HCT116 (cell line): ENCODE results near the gene TNFSF12.

ENCODE experiments used
- CTCF ChIP-seq, 3 experiments: fragments of 200-600 bp in 1 of 3; sonication (generic) in 1 of 3; IDR thresholded peaks in 2 of 3; conservative IDR thresholded peaks in 1 of 3; 2 replicates each; pipeline ENCODE4 v1.5.1; 2012 to 2017; ENCODE audit warnings: low read depth in 2 of 3, low read length in 2 of 3, antibody characterized with exemption in 1 of 3, borderline replicate concordance in 1 of 3, control low read depth in 1 of 3, mild to moderate bottlenecking in 1 of 3, mixed read lengths in 1 of 3, mixed run types in 1 of 3, moderate library complexity in 1 of 3; ENCODE audit not compliant: insufficient read depth in 1 of 3
- EZH2phosphoT487 ChIP-seq: fragments of 200-600 bp; IDR thresholded peaks from 2 replicates; pipeline ENCODE4 v1.6.1; 2018; ENCODE audit warnings: antibody characterized with exemption, borderline replicate concordance
- JUND ChIP-seq: IDR thresholded peaks from 2 replicates; pipeline ENCODE4 v1.6.1; 2012
- POLR2A ChIP-seq: IDR thresholded peaks from 2 replicates; pipeline ENCODE4 v1.7.0; 2011; ENCODE audit warnings: borderline replicate concordance; ENCODE audit not compliant: insufficient read depth, insufficient read length; ENCODE audit errors: extremely low read depth
- POLR2AphosphoS5 ChIP-seq: IDR thresholded peaks from 2 replicates; pipeline ENCODE4 v1.6.1; 2011; ENCODE audit warnings: mild to moderate bottlenecking, low read depth, low read length, moderate library complexity
- REST ChIP-seq: IDR thresholded peaks from 2 replicates; pipeline ENCODE4 v1.6.1; 2012; ENCODE audit warnings: low read depth
- SP1 ChIP-seq: IDR thresholded peaks from 2 replicates; pipeline ENCODE4 v1.6.1; 2012; ENCODE audit warnings: low read depth
- TCF7L2 ChIP-seq: IDR thresholded peaks from 2 replicates; pipeline ENCODE4 v1.7.0; 2011; ENCODE audit warnings: borderline replicate concordance, inconsistent platforms; ENCODE audit not compliant: insufficient read depth, insufficient read length; ENCODE audit errors: extremely low read depth
- ZBTB33 ChIP-seq: IDR thresholded peaks from 2 replicates; pipeline ENCODE4 v1.6.1; 2011; ENCODE audit warnings: mild to moderate bottlenecking, low read length, moderate library complexity; ENCODE audit not compliant: insufficient replicate concordance; ENCODE audit errors: extremely low read depth
- ZNF274 ChIP-seq: fragments of 200-500 bp; sonication (Bioruptor generic); IDR thresholded peaks from 2 replicates; pipeline ENCODE4 v1.6.1; 2014; ENCODE audit warnings: mild to moderate bottlenecking, low read depth, low read length, inconsistent platforms

GRCh38 chr17:7502171-7502847 is 46.5 kb upstream of the TNFSF12 start:
- TF ChIP-seq POLR2A (no peak), SP1 (no peak), CTCF (IDR thresholded peaks at IDR 0.05 in 2 of 3, conservative IDR thresholded peaks at IDR 0.05 in 1 of 3; ENCODE audit: borderline replicate concordance in 1 of 3, insufficient read depth in 1 of 3, low read depth in 2 of 3, low read length in 2 of 3) (no peak), ZBTB33 (no peak), ZNF274 (no peak), POLR2AphosphoS5 (no peak), REST (no peak), JUND (no peak), EZH2phosphoT487 (no peak), TCF7L2 (no peak)
